Measurements from ENCODE around the gene CD244. TPM values are rescaled to one million over a fixed set of nuclear protein-coding genes. Genes with fewer than 3 reads are reported as not detected.
A peak's percentile ranks its signal among the peaks of the same experiment; 100 is the strongest.
"Not testable (repeated sequence)": the region's sequence is repeated elsewhere in the genome, so short reads cannot be mapped to it uniquely, and the experiment has no call there.

CD244 gene
- total RNA-seq, 1 donor from 2014 or later, result 0.91 TPM

DNA sequence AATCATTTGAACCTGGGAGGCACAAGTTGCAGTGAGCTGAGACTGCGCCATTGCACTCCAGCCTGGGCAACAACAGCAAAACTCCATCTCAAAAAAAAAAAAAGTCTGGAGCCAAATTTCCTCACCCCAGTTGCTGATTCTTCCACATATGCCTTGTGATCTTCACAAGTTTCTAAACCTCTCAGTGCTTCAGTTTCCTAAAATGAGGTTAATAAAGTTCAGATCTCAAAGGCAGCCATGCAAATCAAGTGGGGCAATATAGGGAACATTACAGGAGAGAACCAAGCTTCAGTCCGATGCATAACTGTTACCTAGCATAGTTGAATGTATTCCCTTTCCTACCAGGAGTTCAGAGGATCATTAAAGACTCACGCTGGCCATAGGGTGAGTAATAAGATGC, 17.5 kb upstream of the CD244 start:
- DNase-seq (ENCODE audit: low spot score), result no peak
- peak; percentile 14 for ATAC-seq

DNA sequence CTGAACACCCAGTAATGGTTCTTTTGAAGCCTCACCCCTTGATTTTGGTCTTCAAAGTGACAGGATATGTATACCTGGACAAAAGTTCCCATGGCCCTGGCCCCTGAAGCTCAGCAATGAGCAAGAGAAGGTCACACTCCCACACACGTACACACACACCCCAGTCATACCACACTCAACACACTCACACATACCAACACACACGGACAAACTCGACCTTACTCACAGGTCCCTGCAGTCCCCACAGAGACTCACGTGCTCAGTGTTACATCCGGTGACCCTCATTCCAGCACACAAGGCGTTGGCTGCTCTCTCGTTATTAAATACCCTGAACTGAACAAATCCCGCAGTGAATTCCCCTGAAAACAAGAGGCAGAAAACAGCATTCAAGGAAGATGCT, 16.4 kb upstream of the CD244 start:
- no peak for DNase-seq (ENCODE audit: low spot score)
- ATAC-seq, result no peak

DNA sequence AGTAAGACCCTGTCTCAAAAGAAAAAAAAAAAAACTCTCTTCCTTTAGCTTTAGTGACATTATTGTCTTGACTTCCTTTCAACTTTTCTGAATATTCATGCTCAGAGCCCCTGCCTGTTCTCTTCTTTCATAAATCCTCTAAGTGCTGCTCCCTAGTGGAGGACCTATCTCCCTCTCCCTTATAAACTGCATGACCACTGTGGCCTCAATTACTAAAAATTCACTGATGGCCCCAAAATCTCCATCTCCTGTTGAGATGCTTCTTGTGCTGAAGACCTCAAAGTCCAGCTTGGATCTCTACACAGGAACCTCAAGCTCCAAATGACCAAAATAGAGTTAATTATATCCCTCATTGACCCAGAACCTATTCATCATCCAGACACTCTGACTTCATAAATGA, 14.5 kb upstream of the CD244 start:
- DNase-seq (ENCODE audit: low spot score) (no peak), ATAC-seq (no peak)

DNA sequence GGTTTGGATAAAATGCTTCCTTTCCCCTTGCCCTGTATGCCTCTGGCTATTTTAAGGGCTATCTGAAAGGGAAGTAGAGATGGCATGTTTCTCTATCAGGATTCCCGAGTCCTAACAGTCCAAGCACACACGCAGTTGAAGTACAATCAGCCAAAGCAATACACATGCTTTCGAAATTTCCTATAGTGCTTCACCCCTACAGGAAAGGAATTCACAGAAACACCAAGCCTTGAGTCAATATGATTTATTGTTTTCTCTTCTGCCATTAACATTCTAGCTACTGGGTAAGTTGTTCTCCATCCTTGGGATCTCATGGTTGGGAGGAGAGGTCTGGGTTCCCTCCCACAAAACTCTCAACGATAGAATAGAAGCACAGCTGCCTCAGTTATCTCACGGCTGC, 13.6 kb upstream of the CD244 start:
- DNase-seq (ENCODE audit: low spot score), result no peak
- ATAC-seq, result no peak

DNA sequence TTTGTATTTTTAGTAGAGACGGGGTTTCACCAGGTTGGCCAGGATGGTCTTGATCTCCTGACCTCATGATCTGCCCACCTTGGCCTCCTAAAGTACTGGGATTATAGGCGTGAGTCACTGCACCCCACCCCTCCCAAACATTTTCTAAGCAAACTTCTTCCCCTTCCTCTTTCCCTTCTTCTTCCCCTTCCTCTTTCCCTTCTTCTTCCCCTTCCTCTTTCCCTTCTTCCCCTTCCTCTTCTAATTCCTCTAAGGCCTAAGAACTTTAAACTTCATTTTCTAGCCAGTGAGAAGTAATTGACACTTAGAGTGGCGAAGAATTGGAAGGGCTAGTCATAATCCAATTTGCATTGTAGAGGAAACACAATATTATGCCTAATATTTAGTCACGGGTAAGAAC, 12.9 kb upstream of the CD244 start:
- DNase-seq (ENCODE audit: low spot score); ATAC-seq: not testable (repeated sequence)

DNA sequence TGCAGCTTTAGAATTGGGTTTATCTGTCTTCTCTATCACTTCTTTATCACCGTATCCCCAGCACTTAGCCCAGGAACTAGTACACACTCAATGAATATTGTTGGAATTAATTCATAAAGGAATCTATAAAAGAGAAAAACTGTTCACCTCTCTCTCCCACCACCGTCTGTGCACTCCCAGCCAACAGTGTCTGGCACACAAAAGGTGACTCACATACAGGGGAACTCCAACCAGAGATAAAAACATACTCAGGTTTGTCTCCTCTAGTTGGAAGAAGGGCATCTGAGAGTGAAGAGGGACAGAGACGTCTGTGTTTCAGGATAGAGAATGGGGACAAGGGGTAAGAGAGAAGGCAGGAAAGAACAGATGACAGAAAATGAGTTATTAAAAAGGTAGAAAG, 12.2 kb upstream of the CD244 start:
- DNase-seq (ENCODE audit: low spot score) (no peak), ATAC-seq (no peak)

DNA sequence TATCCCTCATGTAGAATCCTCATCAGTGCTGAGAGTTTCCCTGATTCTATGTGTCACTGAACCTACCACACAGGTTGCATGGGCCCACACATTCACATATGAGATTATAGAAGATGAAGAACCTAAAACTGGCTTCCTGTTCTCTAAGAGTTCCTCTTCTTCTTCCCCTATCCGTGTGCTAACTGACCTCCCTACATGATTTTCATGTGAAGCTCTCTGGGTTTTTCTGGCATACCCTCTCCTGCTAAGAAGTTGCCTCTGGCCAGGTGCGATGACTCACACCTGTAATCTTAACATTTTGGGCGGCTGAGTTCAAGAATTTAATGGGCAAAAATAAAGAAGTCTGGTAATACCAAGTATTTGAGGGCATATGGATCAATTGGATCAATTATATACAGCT, 5.5 kb upstream of the CD244 start:
- DNase-seq (ENCODE audit: low spot score) (no peak), ATAC-seq (no peak)

DNA sequence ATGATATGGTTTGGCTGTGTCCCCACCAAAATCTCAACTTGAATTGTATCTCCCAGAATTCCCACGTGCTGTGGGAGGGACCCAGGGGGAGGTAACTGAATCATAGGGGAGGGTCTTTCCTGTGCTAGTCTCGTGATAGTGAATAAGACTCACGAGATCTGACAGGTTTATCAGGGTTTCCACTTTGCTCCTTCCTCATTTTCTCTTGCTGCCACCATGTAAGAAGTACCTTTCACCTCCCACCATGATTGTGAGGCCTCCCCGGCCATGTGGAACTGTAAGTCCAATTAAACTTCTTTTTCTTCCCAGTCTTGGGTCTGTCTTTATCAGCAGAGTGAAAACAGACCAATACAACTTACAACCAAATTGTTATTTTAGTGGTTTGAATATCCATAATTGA, 5.0 kb upstream of the CD244 start:
- ATAC-seq, result not testable (repeated sequence)

DNA sequence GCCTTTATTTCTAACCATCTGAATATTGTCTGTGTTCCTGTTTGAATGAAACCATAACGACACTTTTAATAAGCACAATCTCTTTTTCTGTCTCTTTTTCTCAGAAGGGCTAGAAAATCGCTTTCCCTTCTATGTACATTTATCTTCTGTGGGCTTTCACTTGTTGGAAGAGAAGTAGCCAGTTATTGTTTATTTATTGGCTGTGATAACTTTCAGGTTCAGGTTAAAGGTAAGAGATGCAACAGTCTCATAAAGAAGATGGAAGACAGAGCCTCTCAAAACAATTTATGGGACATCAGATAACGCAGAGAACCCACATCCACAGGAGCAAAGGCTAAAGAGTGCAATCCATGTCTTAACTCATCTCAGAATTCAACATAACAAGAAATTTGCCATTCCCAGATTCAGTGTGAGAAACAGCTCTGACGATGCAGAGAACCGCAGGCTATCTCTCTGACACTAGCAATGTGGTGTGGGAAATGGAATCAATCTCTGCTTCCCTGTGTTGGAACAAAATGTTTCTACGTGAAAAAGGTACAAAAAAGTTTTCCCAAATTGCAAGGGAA, 4.1 kb upstream of the CD244 start:
- ATAC-seq (no peak), DNase-seq (ENCODE audit: low spot score) (no peak)

More for the DNA sequence above, 5.0 kb upstream of the CD244 start:
- not testable (repeated sequence) for DNase-seq (ENCODE audit: low spot score)

DNA sequence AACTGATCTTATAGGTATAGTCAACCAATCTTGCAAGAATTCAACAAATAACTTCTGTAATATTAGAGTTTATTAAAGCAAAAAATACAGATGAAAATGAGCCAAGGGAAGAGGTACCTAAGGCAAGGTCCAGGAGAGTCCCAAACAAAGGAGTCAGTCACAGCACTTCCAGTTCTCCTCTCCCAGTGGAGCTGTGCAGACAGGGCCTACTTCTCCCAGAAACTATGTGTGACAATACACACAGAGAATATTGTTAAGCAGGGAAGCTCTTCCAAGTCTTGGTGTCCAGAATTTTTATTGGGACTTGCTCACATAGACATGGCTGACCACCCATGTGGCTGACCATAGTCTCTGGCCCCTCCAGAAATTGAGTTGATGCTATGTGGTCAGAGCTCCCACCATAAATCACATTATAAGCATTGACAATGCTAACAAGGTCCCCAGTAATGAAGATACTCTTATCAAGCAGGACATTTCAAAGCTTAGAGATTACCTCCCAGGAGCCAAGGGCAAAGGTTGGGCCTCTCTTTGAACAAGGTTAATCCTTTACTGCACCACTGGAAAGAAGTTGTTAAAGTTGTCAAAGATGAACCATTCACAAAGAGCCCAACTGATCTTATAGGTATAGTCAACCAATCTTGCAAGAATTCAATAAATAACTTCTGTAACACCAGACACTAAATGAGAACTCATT, 3.5 kb upstream of the CD244 start:
- ATAC-seq, result peak; percentile 79
- DNase-seq (ENCODE audit: low spot score), result no peak

DNA sequence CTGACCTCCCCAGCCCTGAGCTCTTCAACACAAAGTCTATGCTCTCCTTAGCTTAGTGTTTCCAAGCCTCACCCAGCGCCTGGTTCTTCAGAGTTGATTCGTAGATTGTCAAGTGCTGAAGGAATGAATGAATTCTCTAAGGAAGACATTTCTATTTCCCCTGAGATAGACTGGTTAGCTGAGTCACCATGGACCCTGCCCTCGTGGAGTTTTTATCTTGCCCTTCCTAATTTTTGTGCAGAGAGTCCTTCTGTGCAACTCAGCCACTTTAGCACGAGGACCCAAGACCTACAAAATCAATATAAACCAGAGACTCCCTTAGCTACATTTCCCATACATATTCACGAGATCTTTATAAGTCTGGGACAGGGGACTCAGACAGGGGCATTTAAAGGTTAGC, 2.6 kb upstream of the CD244 start:
- ATAC-seq (no peak), DNase-seq (ENCODE audit: low spot score) (no peak)

DNA sequence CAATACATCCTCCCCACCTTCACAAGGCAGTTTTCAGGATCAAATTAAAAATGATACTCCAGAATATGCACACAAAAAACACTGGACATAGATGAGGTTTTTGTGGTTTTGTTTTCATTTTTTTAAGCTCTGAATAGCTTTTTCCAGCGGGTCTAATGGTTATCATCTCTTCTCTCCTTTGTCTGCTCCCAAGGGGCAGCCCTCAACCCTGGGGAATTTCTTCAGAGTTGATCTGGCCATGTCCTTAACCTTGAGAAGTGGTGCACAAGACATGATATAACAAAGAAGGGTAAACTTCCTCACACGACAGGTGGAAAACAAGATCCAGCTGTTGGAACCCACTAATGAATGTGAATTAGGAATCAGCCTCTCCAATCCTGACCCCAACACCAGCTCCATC, 1.5 kb upstream of the CD244 start:
- DNase-seq (ENCODE audit: low spot score) (no peak), ATAC-seq (no peak)

DNA sequence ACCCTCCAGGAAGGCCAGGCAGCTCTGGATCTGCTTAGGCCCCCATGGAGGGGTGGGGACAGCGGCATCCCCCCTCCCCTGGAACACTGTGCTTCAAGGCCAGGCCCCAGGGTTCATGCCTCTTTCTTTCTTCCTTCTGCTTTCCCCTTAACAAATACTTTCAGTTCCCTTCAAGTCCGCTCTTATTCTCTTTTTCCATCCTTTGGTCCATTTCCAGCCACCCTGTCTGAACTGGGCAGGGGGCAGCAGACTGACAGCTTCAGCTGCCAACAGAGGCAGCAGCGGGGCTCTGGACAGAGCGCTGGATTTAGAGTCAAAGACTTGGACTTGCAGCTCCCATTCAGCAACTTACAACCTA, 1.1 kb upstream of the CD244 start:
- ATAC-seq (peak; percentile 7), DNase-seq (ENCODE audit: low spot score) (no peak)

DNA sequence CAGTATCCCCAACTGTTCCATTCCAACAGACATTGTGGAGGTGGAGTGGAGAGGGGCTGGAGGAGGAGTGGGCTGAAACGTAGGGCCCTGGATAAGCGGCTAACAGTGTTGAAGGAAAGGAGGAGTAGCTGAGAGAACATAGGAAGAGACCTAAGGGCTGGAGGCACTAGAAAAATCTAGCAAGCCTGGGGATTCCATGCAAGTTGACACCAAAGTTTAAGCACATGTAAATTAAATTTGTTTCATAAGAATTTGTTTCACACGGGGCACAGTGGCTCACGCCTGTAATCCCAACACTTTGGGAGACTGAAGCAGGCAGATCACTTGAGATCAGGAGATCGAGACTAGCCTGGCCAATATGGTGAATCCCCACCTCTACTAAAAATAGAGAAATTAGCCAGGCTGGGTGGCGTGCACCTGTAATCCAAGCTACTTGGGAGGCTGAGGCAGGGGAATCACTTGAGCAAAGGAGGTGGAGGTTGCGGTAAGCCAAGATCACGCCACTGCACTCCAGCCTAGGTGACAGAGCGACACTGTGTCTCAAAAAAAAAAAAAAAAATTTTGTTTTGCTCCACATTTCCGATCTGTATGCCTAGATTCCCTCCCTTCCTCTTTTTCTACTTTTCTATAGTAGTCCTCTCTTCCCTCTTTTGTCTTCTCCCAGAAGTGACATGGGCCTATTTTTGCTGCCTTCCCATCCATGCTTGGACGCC, 530 bp upstream of the CD244 start:
- ATAC-seq (no peak), DNase-seq (ENCODE audit: low spot score) (no peak)

DNA sequence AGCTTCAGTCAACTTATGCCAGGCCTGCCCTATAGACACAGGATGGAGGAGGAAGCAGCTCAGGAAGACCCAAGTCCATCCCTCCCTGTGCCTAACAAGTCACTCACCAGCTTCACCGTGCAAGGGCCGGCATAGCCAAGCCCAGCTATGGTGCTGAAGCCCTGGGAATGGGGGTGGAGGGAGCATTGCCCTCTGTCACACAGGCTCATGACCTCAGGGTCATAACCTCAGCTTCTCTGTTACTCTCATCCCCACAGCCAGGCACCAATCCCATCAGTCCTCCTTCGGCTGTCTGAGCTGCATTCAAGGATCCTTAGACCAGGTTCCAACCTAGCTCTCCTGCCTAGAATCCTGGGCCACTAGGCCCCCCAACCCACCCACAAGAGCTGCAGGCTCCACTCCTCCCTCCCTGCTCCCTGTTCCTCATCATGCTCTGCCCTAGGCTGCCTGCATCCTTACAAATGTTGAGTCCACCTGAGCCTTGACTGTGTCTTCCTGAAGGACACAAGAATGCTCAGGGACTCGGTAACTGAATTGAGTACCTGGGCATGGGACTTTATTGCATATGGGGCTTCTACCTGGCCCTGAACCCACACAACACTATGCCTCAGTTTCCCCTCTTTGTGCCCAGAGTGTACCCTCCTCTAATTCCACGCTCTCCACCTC, 1.7 kb downstream of the CD244 start:
- peak; percentile 93 for ATAC-seq
- DNase-seq (ENCODE audit: low spot score), result peak; percentile 56

DNA sequence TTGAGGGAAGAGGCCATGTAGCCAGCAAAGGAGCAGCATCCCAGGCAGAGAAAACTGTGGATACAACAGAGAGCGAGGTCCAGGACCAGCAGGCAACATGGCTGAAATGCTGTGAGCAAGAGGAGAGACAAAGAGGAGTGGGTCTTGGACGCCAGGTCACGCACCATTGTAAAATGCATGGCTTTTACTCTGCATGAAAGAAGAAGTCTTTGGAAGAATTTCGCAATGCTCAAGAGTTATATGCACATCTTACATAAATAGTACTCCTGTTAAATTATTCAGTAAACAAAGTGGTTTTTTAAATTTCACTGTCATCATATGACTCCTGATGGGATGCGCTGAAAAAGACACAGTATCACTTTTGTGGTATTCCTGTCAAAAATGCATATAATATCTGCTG, 3.5 kb downstream of the CD244 start:
- ATAC-seq (no peak), DNase-seq (ENCODE audit: low spot score) (peak; percentile 33)

DNA sequence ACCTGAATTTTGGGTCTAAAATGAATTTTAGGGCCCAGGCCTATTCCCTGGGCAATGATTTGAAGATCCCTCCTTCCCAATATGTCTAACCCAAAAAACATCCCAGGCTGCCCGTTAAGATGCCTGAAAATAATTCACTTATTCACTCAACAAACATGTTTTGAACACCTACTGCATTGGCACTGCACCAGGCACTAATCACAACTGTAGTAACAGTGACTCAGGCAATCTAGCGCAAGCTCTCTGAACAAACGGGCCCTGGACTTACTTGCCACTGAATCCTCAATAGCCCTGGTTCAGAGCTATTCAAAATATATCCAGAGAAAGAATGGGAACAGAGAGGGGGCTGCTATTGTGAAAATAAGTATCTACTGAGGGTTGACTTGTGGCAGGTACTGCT, 4.2 kb downstream of the CD244 start:
- DNase-seq (ENCODE audit: low spot score), result peak; percentile 18
- no peak for ATAC-seq

DNA sequence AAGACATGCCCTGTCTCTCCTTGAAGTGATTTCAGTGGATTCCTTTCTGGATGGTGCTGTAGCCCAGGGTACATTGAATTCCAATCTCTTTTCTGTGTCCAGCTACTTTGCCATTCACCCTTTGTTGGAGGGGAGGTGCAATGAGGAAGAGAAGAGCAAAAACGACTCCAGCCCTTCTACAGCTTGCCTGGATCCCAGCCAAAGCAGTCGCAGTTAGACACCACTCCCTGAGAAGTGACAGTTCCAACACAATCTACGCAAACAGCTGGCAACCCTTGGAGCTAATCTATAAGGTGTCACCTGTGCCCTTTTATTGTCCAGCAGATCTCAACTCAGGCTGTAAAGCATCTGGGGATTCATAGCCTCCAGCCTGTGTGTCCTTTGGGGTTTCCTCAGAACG, 4.6 kb downstream of the CD244 start:
- ATAC-seq, result no peak

DNA sequence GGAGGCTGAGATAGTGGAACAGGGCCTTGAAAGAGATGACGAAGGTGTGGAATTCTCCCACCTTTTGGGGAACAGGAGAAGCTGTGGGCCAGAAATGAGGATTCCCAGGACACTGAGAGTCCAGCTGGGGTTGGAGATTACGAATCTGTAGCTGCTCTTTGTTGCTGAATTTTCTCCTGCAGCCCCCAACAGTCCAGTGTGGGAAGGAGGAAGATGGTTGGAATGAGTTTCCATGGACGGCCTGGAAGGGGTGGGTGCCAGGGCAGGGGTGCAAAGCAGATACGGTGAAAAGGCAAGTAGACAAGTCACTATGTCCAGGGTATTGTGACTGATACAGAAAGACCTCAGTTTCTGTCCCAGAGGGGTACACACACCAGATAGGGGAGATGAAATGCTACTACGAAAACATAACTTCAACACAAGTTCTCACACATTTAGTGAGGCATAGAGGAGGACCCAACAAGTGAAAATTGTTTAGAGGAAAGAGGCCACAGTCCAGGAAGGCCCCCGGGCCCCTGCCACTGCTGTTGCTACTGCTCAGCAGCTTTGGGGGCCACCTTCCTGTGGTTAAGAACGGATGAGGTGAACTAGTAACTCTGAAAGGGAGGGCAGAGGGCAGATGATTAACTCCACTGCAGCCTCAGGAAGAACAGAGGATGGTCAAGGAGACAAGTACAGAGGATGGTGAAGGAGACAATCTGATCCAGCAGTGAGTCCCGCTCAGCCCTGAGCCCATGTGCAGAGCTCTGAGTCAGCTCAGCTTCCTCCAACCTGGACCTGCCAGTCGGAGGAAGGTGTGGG, 7.3 kb downstream of the CD244 start:
- peak; percentile 37 for DNase-seq (ENCODE audit: low spot score)
- ATAC-seq, result no peak

More for the DNA sequence above, 4.6 kb downstream of the CD244 start:
- peak; percentile 35 for DNase-seq (ENCODE audit: low spot score)

DNA sequence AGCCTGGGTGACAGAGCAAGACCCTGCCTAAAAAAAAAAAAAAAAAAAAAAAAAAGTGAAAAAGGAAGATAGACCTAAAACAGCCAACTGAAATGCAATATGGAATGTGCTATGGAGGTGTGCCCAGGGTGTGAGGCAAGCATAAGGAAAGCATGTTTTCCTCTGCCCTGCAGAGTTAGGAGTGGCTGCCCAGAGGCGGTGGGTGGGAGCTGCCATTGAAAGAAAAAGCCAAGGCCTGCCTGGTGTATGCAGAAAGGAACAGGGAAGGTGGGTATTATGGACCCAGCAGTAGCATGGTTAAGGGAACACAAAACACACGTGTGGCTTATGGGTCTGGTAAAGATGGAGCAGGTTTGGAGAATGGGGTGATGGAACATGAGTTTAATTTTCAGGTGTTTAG, 8.9 kb downstream of the CD244 start:
- ATAC-seq, result no peak
- DNase-seq (ENCODE audit: low spot score), result peak; percentile 16

DNA sequence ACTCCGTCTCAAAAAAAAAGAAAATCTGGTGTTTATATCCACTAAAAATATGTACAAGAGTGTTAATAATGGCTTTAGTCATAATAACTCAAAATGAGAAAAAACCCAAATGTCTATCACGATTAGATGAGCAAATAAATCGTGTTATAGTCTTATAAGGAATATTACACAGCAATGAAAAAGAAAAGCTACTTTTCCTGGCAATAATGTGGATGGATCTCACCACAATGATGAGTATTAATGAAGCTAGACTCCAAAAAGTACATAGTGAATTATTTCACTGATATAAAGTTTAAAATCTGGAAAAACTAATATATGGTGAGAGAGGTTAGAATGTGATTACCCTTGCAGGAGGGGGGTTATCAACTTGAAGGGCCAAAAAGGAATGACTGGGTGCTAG, 9.7 kb downstream of the CD244 start:
- ATAC-seq (no peak), DNase-seq (ENCODE audit: low spot score) (no peak)
